Measurements from ENCODE around the gene REPS2.

DNA sequence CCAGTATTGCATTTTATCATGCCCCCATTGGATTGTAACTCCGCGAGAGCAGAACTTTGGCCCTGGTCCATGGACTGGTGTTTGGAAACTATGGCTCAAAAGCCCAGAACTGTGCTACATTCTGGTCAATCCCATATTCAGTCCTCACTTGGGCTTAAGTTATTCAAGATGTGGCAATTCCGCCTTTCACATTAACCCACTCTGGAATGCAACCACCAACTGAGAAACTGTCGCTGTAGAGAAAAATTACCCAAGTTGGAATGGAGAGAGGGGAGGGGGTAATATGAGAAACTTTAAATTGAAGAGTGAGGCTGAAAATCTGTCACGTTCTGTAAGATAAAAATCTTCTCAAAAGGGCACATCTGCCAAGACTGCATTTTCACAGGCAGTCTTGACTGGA is 239.0 kb downstream of the REPS2 start:
- TF ChIP-seq CTCF (IDR thresholded peaks at IDR 0.05) (no peak), EZH2 (IDR thresholded peaks at IDR 0.05) (no peak), EZH2phosphoT487 (IDR thresholded peaks at IDR 0.05) (no peak)
